ENCODE measurements around the gene CYP27A1. TPM values are rescaled to one million over a fixed set of nuclear protein-coding genes. Genes with fewer than 3 reads are reported as not detected.

The CYP27A1 gene
- total and polyA plus RNA-seq, 12 donors = 29.1 to 124 (median 81.0) TPM

DNA sequence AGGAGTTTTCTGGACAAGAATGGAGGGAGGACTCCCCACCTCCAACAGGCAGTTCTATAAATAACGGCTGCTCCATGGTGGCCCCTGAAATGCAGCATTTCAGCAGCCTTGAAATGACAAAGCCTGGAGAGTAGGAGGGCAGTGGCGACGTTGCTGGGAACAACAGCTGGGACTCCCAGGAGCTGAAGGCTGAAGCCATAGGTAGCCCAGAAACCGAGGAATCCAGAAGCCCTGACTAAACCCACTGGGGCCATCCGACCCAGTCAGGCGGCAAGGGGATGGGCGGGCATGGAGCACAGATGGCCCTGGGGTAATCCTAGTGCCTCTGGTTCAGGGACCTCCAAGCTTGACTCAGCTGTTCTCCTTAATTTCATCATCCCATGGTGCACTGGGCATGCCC lies 40.7 kb downstream of the CYP27A1 start:
- Histone ChIP-seq H3K27ac (no peak overlapping the region), H3K36me3 (replicated peaks in 1 of 2) (peaks cover 0 to 12% of the 10 kb centered on the region in 2 donors), H3K9me3 (replicated peaks in 1 of 3) (no peaks in the 10 kb centered on the region), H3K4me1 (replicated peaks in 1 of 2) (no peaks in the 10 kb centered on the region), H3K4me3 (no peak overlapping the region), H3K27me3 (no peaks in the 10 kb centered on the region)
- intact Hi-C loops (cut with DNase I) = no loop called here
- TF ChIP-seq, protein P1, sequence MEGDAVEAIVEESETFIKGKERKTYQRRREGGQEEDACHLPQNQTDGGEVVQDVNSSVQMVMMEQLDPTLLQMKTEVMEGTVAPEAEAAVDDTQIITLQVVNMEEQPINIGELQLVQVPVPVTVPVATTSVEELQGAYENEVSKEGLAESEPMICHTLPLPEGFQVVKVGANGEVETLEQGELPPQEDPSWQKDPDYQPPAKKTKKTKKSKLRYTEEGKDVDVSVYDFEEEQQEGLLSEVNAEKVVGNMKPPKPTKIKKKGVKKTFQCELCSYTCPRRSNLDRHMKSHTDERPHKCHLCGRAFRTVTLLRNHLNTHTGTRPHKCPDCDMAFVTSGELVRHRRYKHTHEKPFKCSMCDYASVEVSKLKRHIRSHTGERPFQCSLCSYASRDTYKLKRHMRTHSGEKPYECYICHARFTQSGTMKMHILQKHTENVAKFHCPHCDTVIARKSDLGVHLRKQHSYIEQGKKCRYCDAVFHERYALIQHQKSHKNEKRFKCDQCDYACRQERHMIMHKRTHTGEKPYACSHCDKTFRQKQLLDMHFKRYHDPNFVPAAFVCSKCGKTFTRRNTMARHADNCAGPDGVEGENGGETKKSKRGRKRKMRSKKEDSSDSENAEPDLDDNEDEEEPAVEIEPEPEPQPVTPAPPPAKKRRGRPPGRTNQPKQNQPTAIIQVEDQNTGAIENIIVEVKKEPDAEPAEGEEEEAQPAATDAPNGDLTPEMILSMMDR (IDR thresholded peaks at IDR 0.05) = no peak
- TF ChIP-seq POLR2A (IDR thresholded peaks at IDR 0.05) = no peak
- WGBS, 4 donors = 54 to 68% (median 63%) methylated on average over 4 to 7 of the region's 7 CpGs
- no peak for DNase-seq

DNA sequence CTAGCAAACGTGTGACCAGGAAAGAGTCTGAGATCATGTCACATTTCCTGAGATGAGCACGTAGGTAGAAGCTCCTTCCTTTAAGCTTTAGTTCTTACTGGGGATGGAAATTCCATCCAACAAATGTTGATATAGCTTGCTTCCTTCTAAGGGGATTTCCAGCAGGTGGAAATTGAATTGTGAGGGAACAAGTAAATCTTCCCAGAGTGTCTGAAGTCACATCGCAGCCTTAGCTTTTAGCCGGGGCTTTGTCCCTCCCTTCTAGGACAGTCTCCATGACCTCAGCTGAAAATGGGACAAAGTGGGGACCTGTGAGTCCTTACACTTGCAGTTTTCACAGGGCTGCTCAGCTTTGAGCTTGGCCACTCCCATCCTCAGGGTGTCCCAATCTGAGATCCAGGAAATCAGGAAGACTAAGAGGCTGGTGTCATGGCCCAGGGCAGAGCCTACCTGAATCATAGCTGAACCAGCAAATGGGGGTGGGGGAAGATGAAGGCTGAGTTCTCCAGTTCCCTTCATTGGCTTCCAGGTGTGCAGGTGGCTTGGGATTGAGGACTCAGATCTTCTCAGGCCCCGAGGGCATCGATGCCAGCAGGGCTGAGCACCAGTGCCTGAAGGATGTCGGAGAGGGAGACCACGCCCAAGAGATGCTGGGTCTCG lies 41.4 kb downstream of the CYP27A1 start:
- Histone ChIP-seq H3K4me1 (replicated peaks in 1 of 2) (no peaks in the 10 kb centered on the region), H3K27ac (no peak overlapping the region), H3K36me3 (replicated peaks in 1 of 2) (peaks cover 0 to 12% of the 10 kb centered on the region in 2 donors), H3K9me3 (replicated peaks in 1 of 3) (no peaks in the 10 kb centered on the region), H3K4me3 (no peak overlapping the region), H3K27me3 (no peaks in the 10 kb centered on the region)
- intact Hi-C loops (cut with DNase I) = no loop called here
- WGBS, 4 donors = 85 to 91% (median 87%) methylated on average over 9 of the region's 9 CpGs
- TF ChIP-seq POLR2A (IDR thresholded peaks at IDR 0.05) = no peak
- TF ChIP-seq, protein P1 (IDR thresholded peaks at IDR 0.05) = no peak
- no peak for DNase-seq

DNA sequence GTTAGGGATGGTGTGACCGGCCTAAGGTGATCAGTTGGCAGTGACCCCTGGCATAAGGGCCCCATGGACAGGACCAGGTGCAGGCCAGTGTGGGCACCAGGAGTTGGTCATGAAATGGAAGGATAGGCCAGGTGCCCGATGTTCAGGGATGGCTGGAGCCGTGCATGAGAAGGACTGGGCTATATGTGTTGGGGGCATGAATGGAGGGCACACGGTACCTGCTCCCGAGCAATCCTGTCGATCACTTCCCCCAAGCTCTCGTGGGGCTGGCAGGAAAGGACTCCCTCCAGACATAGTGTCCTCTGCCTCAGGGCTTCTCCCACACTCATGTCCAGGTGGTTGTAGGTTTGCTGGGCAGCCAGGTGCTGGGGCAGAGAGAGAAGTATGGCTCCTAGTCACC lies 42.1 kb downstream of the CYP27A1 start:
- Histone ChIP-seq H3K4me3 (no peak overlapping the region), H3K27ac (no peak overlapping the region), H3K4me1 (replicated peaks in 1 of 2) (no peaks in the 10 kb centered on the region), H3K27me3 (no peaks in the 10 kb centered on the region), H3K9me3 (replicated peaks in 1 of 3) (no peaks in the 10 kb centered on the region), H3K36me3 (replicated peaks in 1 of 2) (peaks cover 0 to 5% of the 10 kb centered on the region in 2 donors)
- TF ChIP-seq, protein P1 (IDR thresholded peaks at IDR 0.05) = no peak
- no peak for TF ChIP-seq POLR2A (IDR thresholded peaks at IDR 0.05)
- no peak for DNase-seq
- intact Hi-C loops (cut with DNase I) = no loop called here
- WGBS, 4 donors = 96 to 100% (median 96%) methylated on average over 4 to 7 of the region's 7 CpGs

DNA sequence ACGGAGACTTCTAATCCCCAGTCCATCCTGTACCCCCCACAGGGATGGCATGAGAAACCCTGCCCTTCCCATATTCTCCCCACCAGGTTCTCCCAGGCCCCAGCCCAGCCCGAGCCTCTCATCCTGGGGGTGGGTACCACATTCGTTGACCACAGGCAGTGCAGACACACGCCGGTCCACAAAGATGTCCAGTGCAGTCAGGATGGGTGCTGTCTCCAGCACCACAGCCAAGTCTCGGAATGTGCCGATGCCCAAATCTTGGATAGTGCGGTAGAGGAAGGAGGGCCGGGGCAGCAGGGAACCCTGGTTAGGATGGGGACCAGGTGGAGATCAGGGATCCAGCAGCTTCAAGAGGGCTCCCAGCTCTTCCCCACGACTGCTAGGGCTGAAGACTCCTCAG lies 44.8 kb downstream of the CYP27A1 start:
- H3K4me3 ChIP-seq = no peak overlapping the region
- no peaks in the 10 kb centered on the region for H3K36me3 ChIP-seq (replicated peaks in 1 of 2)
- H3K27ac ChIP-seq = no peak overlapping the region
- WGBS, 4 donors = 76 to 90% (median 82%) methylated on average over 7 to 10 of the region's 10 CpGs
- TF ChIP-seq, protein P1 (IDR thresholded peaks at IDR 0.05) = no peak
- no peak for TF ChIP-seq POLR2A (IDR thresholded peaks at IDR 0.05)
- peak in 1 of 7 donors; percentile 11 for DNase-seq
- H3K4me1 ChIP-seq (replicated peaks in 1 of 2) = no peaks in the 10 kb centered on the region
- intact Hi-C loops (cut with DNase I) = no loop called here
- no peaks in the 10 kb centered on the region for H3K27me3 ChIP-seq
- no peaks in the 10 kb centered on the region for H3K9me3 ChIP-seq (replicated peaks in 1 of 3)
